Stimulated activated memory B cell treated with anti-CD40 and anti-IgM and Interleukin-4, amounts not matched to agents 10 μg/mL and 1 μg/mL and 100 μg/mL, for 72 hours (primary cell): ENCODE results near the gene RNF151.
A peak's percentile ranks its signal among the peaks of the same experiment; 100 is the strongest.

Experiments used
- ATAC-seq: fragments of 150-1000 bp; cut with Tn5 transposase; 2 replicates; pipeline ENCODE4 v1.10.0; 2021
- H3K27ac Mint-ChIP-seq: one replicate; pipeline ENCODE4 v1.8.0; 2022; ENCODE audit warnings: mild to moderate bottlenecking, mixed read lengths
- H3K27me3 Mint-ChIP-seq: one replicate; pipeline ENCODE4 v1.8.0; 2022; ENCODE audit warnings: mixed read lengths
- H3K36me3 Mint-ChIP-seq: one replicate; pipeline ENCODE4 v1.8.0; 2022; ENCODE audit warnings: mixed read lengths
- H3K4me1 Mint-ChIP-seq: one replicate; pipeline ENCODE4 v1.8.0; 2022; ENCODE audit warnings: mixed read lengths
- H3K4me3 Mint-ChIP-seq: one replicate; pipeline ENCODE4 v1.8.0; 2022; ENCODE audit warnings: mild to moderate bottlenecking, moderate library complexity, mixed read lengths
- H3K9me3 Mint-ChIP-seq: one replicate; pipeline ENCODE4 v1.8.0; 2022; ENCODE audit warnings: mixed read lengths

RNF151 gene

DNA sequence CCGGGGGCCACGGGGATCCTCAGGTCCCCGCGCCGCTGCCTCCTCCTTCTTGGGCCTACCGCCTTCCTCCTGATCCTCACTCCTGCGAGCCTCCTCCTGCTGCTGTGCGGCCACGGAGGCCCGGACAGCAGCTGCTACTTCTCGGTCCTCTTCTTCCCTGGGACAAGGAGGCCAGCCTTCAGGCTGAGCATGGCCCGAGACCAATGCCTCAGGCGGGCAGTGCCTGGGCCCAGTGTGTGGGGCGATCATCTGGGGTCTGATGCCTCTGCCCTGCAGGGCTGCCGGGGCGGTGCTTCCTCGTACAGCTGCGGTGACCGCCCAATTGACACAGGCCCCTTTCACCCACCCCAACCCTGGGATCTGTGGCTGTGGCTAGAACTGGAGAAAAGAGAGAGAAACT is 34.4 kb downstream of the RNF151 start:
- H3K4me3 Mint-ChIP-seq: no peak overlapping the region
- no peak overlapping the region for H3K27ac Mint-ChIP-seq
- no peaks in the 10 kb centered on the region for H3K9me3 Mint-ChIP-seq
- peaks cover 22% of the 10 kb centered on the region for H3K4me1 Mint-ChIP-seq
- H3K36me3 Mint-ChIP-seq: peaks cover 46% of the 10 kb centered on the region
- no peaks in the 10 kb centered on the region for H3K27me3 Mint-ChIP-seq
- ATAC-seq: no peak

DNA sequence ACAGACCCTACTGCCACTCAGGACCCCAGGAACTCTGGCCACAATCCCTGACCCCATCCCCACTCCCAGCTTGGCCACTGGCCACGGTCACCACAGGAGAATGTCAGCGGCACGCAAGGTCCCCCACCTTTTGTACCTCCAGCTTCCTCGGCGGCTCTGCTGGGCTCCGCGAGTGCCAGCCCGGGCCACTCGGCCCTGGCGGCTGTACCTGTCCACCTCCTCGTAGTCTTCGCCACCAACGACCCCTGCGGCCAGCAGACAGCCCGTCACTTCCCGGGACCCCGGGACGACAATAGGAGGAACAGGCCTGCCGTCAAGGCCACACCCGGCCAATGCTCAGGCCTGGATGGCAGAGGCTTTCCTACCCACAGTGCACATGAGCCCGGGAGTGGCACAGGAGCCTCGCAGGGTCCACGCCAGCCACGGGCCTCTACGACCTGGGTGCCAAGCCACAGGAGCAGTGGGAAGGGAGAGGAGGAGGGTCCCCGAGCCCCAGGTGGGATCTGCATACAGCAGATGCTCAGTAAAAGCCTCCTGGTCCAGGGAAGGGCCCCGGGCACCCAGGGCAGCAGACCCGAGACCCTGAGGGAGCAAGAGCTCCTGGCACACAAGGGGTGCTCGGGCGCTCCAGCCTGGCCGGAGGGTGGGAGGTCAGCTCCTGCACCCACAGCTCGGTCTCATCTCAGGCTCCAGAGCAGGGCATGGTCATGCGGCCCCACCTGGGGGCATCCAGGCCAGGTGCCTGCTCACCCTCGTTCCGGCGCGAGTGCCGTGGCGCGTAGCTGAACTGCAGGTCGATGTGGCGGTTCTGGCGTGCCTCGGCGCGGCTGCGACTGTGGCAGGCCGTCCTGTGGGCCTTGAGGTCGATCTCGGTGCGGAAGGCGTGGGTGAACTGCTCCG is 35.0 kb downstream of the RNF151 start:
- no peak for ATAC-seq
- Mint-ChIP-seq H3K36me3 (peaks cover 49% of the 10 kb centered on the region), H3K4me3 (no peak overlapping the region), H3K4me1 (peaks cover 29% of the 10 kb centered on the region), H3K27ac (no peak overlapping the region), H3K9me3 (no peaks in the 10 kb centered on the region), H3K27me3 (no peaks in the 10 kb centered on the region)

GRCh38 chr16:2002406-2003230 is 36.0 kb downstream of the RNF151 start:
- Mint-ChIP-seq H3K9me3 (no peaks in the 10 kb centered on the region), H3K27me3 (no peaks in the 10 kb centered on the region), H3K4me1 (peaks cover 38% of the 10 kb centered on the region), H3K4me3 (no peak overlapping the region), H3K36me3 (peaks cover 54% of the 10 kb centered on the region), H3K27ac (no peak overlapping the region)
- no peak for ATAC-seq

- Mint-ChIP-seq H3K9me3 (no peaks in the 10 kb centered on the region), H3K4me3 (no peak overlapping the region), H3K27me3 (no peaks in the 10 kb centered on the region), H3K4me1 (peaks cover 45% of the 10 kb centered on the region), H3K36me3 (peaks cover 58% of the 10 kb centered on the region), H3K27ac (no peak overlapping the region)
- no peak for ATAC-seq
Observed at GRCh38 chr16:2003231-2003826, 36.7 kb downstream of the RNF151 start.

GRCh38 chr16:2003827-2004641 is 37.4 kb downstream of the RNF151 start:
- H3K36me3 Mint-ChIP-seq: peaks cover 56% of the 10 kb centered on the region
- no peaks in the 10 kb centered on the region for H3K9me3 Mint-ChIP-seq
- H3K4me3 Mint-ChIP-seq: peak overlapping the region; percentile 12
- peak; percentile 90 for ATAC-seq
- peak overlapping the region; percentile 30 for H3K27ac Mint-ChIP-seq
- H3K4me1 Mint-ChIP-seq: peaks cover 52% of the 10 kb centered on the region
- H3K27me3 Mint-ChIP-seq: no peaks in the 10 kb centered on the region

- Mint-ChIP-seq H3K27ac (peak overlapping the region; percentile 60), H3K27me3 (no peaks in the 10 kb centered on the region), H3K36me3 (peaks cover 54% of the 10 kb centered on the region), H3K4me3 (peak overlapping the region; percentile 26), H3K9me3 (no peaks in the 10 kb centered on the region), H3K4me1 (peaks cover 53% of the 10 kb centered on the region)
- no peak for ATAC-seq
Observed at GRCh38 chr16:2004795-2005517, 38.3 kb downstream of the RNF151 start.

DNA sequence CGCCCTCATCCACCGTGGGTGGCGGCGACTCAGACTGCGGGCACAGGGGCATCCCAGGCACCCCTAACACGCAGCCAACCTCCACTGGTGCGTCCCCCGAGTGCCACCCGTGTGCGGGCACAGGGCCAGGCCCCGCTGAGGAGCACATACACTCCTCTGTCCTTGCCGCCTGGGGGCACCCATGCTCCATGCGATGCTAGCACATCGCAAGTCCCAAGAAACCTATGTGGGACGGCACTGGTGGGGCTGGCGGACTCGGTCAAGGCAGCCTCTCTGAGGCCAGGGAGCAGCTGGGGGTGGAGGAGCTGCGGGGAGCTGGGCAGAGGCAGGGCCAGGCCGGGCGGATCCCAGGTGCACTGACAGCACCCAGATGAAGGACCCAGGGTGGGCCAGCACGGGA is 39.0 kb downstream of the RNF151 start:
- H3K4me3 Mint-ChIP-seq: peak overlapping the region; percentile 20
- peaks cover 60% of the 10 kb centered on the region for H3K4me1 Mint-ChIP-seq
- H3K9me3 Mint-ChIP-seq: no peaks in the 10 kb centered on the region
- H3K36me3 Mint-ChIP-seq: peaks cover 50% of the 10 kb centered on the region
- no peak for ATAC-seq
- H3K27me3 Mint-ChIP-seq: no peaks in the 10 kb centered on the region
- H3K27ac Mint-ChIP-seq: peak overlapping the region; percentile 60

DNA sequence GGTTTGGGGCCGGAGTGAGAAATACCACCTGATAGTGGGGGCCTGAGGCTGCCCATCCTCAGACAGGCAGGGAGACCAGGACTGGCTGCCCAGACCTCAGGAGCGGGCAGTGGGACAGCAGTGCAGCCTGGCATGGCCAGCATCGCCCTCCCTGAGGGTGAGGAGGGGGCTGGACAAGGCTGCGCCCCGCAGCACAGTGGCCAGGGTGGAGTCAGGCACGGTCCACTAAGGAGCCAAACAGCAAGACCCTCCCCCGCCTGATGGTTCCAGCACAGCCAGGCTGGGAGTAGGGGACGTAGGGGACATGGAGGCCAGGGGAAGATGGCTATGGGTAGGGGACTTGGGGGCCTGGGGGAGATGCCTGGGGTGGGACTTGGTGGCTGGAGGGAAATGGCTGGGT is 39.7 kb downstream of the RNF151 start:
- Mint-ChIP-seq H3K27me3 (no peaks in the 10 kb centered on the region), H3K4me1 (peaks cover 60% of the 10 kb centered on the region), H3K4me3 (peak overlapping the region; percentile 27), H3K9me3 (no peaks in the 10 kb centered on the region), H3K27ac (peak overlapping the region; percentile 60), H3K36me3 (peaks cover 43% of the 10 kb centered on the region)
- ATAC-seq: no peak

- Mint-ChIP-seq H3K4me1 (peaks cover 60% of the 10 kb centered on the region), H3K27me3 (no peaks in the 10 kb centered on the region), H3K9me3 (no peaks in the 10 kb centered on the region), H3K27ac (peak overlapping the region; percentile 60), H3K36me3 (peaks cover 38% of the 10 kb centered on the region), H3K4me3 (peak overlapping the region; percentile 83)
- ATAC-seq: no peak
Observed at GRCh38 chr16:2007081-2007836, 40.6 kb downstream of the RNF151 start.

DNA sequence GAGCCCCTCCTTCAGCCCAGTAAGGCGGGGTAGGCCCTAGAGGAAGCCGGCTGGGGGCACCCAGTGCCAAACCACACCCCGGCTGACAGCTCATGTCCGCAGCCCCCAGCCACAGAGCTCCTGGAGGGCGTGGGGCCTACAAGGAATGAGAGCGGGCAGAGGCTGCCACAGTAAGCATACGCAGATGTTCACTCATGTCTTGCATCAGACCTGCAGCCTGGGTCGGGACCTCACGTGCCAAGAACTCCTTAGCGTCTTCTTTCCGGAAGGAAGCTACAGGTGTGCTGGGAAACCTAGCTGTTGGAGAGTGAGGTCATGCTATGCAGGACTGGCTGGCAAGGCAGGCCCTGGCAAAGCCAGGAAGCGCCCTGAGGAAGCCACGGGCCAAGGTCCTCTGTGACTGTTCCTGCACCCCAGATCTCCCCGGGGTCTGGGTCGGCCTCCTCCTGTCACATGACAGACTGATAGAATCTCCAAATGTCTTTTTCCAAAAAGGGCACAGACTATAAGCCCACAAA is 41.4 kb downstream of the RNF151 start:
- H3K4me3 Mint-ChIP-seq: peak overlapping the region; percentile 83
- peaks cover 35% of the 10 kb centered on the region for H3K36me3 Mint-ChIP-seq
- ATAC-seq: no peak
- H3K9me3 Mint-ChIP-seq: no peaks in the 10 kb centered on the region
- peak overlapping the region; percentile 61 for H3K27ac Mint-ChIP-seq
- H3K4me1 Mint-ChIP-seq: peaks cover 60% of the 10 kb centered on the region
- H3K27me3 Mint-ChIP-seq: no peaks in the 10 kb centered on the region

GRCh38 chr16:2008631-2009163 is 42.0 kb downstream of the RNF151 start:
- H3K36me3 Mint-ChIP-seq: peaks cover 35% of the 10 kb centered on the region
- peak overlapping the region; percentile 61 for H3K27ac Mint-ChIP-seq
- H3K4me3 Mint-ChIP-seq: peak overlapping the region; percentile 83
- peaks cover 60% of the 10 kb centered on the region for H3K4me1 Mint-ChIP-seq
- H3K9me3 Mint-ChIP-seq: no peaks in the 10 kb centered on the region
- no peaks in the 10 kb centered on the region for H3K27me3 Mint-ChIP-seq
- ATAC-seq: no peak

DNA sequence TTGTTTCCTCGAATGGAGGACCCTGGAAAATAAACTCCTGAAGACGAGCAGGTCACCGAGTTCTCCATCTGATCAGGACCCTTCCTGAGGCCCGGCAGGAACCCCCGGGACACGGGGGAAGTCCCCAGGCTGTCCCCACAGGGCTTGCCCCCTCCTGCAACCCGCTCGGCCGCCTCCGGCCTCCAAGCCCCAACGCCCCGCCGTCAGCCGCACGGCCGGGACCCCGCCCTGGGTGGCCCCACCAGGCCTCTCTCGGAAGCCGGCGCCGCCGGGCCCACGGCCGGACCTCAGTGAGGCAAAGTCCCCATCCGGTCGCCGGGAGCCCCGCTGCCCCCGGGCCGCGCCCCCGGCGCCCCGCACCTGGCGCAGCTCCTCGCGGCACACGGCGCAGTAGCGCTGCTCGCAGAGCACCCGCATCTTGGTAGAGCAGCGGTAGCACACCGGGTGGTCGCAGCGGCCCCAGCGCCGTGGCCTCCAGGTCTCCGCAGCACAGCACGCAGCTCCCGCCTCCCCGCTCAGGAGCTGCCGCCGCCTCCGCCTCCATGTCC is 42.6 kb downstream of the RNF151 start:
- peaks cover 55% of the 10 kb centered on the region for H3K4me1 Mint-ChIP-seq
- no peaks in the 10 kb centered on the region for H3K27me3 Mint-ChIP-seq
- peaks cover 35% of the 10 kb centered on the region for H3K36me3 Mint-ChIP-seq
- no peaks in the 10 kb centered on the region for H3K9me3 Mint-ChIP-seq
- peak; percentile 54 for ATAC-seq
- peak overlapping the region; percentile 93 for H3K27ac Mint-ChIP-seq
- peak overlapping the region; percentile 83 for H3K4me3 Mint-ChIP-seq
